ENCODE data around the gene TAP1. TPM values are rescaled to one million over a fixed set of nuclear protein-coding genes. Genes with fewer than 3 reads are reported as not detected.
"Not testable (repeated sequence)": the region's sequence is repeated elsewhere in the genome, so short reads cannot be mapped to it uniquely, and the experiment has no call there.

Gene TAP1
- total and polyA plus RNA-seq, 9 of the 15 experiments (the other 6 are each of a cell fraction or from before 2014, with no cell fraction given), result 1.3 to 6.0 (median 4.2) TPM

GRCh38 chr6:32873947-32874346 is 20.4 kb upstream of the TAP1 start:
- H3K27me3 ChIP-seq (ENCODE audit: control insufficient read depth in 2 of 2, insufficient read depth in 2 of 2, low read length in 2 of 2); H3K9me3 ChIP-seq (replicated peaks; ENCODE audit: control insufficient read depth, insufficient read depth, low read depth, low read length); CTCF ChIA-PET (ENCODE audit: low intra/inter-chr PET ratio); FAIRE-seq; H3K36me3 ChIP-seq (ENCODE audit: control insufficient read depth, insufficient read depth, low read length); in situ Hi-C loops (cut with MboI); intact Hi-C loops (cut with micrococcal nuclease); BruUV-seq (replicated peaks); H3K9me1 ChIP-seq (ENCODE audit: control insufficient read depth, insufficient read depth, low read length); POLR2A ChIA-PET; DNase-seq (ENCODE audit: extremely low read depth in 1 of 4, low spot score in 3 of 4); H3K27ac ChIP-seq (ENCODE audit: extremely low read depth, low read depth, low read length); H3K4me1 ChIP-seq (replicated peaks in 1 of 2; ENCODE audit: control insufficient read depth in 2 of 2, insufficient read depth in 2 of 2, low read length in 2 of 2); H3K4me3 ChIP-seq; H4K20me1 ChIP-seq (replicated peaks; ENCODE audit: control insufficient read depth, insufficient read depth, low read length); H3K4me2 ChIP-seq (ENCODE audit: insufficient read depth, low read length); H3K79me2 ChIP-seq (ENCODE audit: control insufficient read depth, insufficient read depth, low read length); H3K9ac ChIP-seq (ENCODE audit: insufficient read depth in 1 of 2, low read depth in 2 of 2, low read length in 2 of 2); H2AFZ ChIP-seq (ENCODE audit: low read depth, low read length); ATAC-seq: not testable (repeated sequence)
- 0% methylated on average over 1 of the region's 1 CpG for WGBS (ENCODE audit: insufficient coverage, low coverage, missing lambda C conversion rate)
- TF ChIP-seq ZNF146 (CRISPR knock-in tag; IDR thresholded peaks at IDR 0.05; ENCODE audit: unreplicated experiment) (peak; percentile 75), RBM25 (IDR thresholded peaks at IDR 0.05; ENCODE audit: low read depth, low read length, severe bottlenecking) (peak; percentile 27)

- no peaks in the 10 kb centered on the region for H3K9me3 ChIP-seq (replicated peaks; ENCODE audit: control insufficient read depth, insufficient read depth, low read depth, low read length)
- H3K9ac ChIP-seq (ENCODE audit: insufficient read depth in 1 of 2, low read depth in 2 of 2, low read length in 2 of 2), result no peak overlapping the region
- peak; percentile 95 for FAIRE-seq
- ChIA-PET POLR2A (interaction anchor here (0.6 to 4.5 kb wide), 14 partner anchors 9 to 462 kb away, joined by 3 to 17 read pairs (median 4); partner anchors contain the start of genes PSMB9, TAP1 and TAP2), CTCF (ENCODE audit: low intra/inter-chr PET ratio) (interaction anchor here (0.6 to 3.8 kb wide), 17 partner anchors 9 to 455 kb away, joined by 3 to 66 read pairs (median 4); partner anchors contain the start of genes PSMB8, PSMB9, TAP1 and TAP2)
- peak; percentile 97 for ATAC-seq
- intact Hi-C loops (cut with micrococcal nuclease), result loop anchor here (1.0 to 5.0 kb wide), 5 partner anchors 30 to 454 kb away; partner anchors contain the start of gene TAP2
- H3K27ac ChIP-seq (ENCODE audit: extremely low read depth, low read depth, low read length), result no peak overlapping the region
- H3K4me1 ChIP-seq (replicated peaks in 1 of 2; ENCODE audit: control insufficient read depth in 2 of 2, insufficient read depth in 2 of 2, low read length in 2 of 2), result no peaks in the 10 kb centered on the region
- in situ Hi-C loops (cut with MboI), result no loop called here
- WGBS (ENCODE audit: insufficient coverage, low coverage, missing lambda C conversion rate), result under 1% methylated on average over 5 of the region's 5 CpGs
- no peaks in the 10 kb centered on the region for H4K20me1 ChIP-seq (replicated peaks; ENCODE audit: control insufficient read depth, insufficient read depth, low read length)
- no peaks in the 10 kb centered on the region for H3K9me1 ChIP-seq (ENCODE audit: control insufficient read depth, insufficient read depth, low read length)
- no peak overlapping the region for H2AFZ ChIP-seq (ENCODE audit: low read depth, low read length)
- no peak overlapping the region for H3K4me2 ChIP-seq (ENCODE audit: insufficient read depth, low read length)
- BruUV-seq (replicated peaks), result no TSS peak
- no peak overlapping the region for H3K4me3 ChIP-seq
- no peaks in the 10 kb centered on the region for H3K79me2 ChIP-seq (ENCODE audit: control insufficient read depth, insufficient read depth, low read length)
- H3K36me3 ChIP-seq (ENCODE audit: control insufficient read depth, insufficient read depth, low read length), result no peaks in the 10 kb centered on the region
- peaks cover 15 to 18% of the 10 kb centered on the region in 2 experiments; a peak in 4 of 5 replicates for H3K27me3 ChIP-seq (ENCODE audit: control insufficient read depth in 2 of 2, insufficient read depth in 2 of 2, low read length in 2 of 2)
- DNase-seq (ENCODE audit: extremely low read depth in 1 of 4, low spot score in 3 of 4), result peak; percentile 69 to 88 (median 73)
- TF ChIP-seq KLF16 (IDR thresholded peaks at IDR 0.05) (no peak), NONO (IDR thresholded peaks at IDR 0.05; ENCODE audit: low read depth in 2 of 2, low read length in 1 of 2) (no peak), SRSF9 (IDR thresholded peaks at IDR 0.05; ENCODE audit: borderline replicate concordance, low read depth, low read length) (no peak), DEAF1 (CRISPR knock-in tag; IDR thresholded peaks at IDR 0.05) (peak; percentile 96), HBP1 (CRISPR knock-in tag; IDR thresholded peaks at IDR 0.05) (no peak), ARID2 (IDR thresholded peaks at IDR 0.05) (peak; percentile 80; the same call in 1 of the 2 replicates)
Observed at GRCh38 chr6:32868257-32868788, 14.8 kb upstream of the TAP1 start.

All from K562 (cell line).